HG03442 (cell line): ENCODE data around the gene MRPL33.

Experiments used
- ATAC-seq: cut with Tn5 transposase; IDR thresholded peaks from one replicate; pipeline ENCODE4 v1.9.1; 2021; ENCODE audit warnings: mild to moderate bottlenecking, moderate library complexity; ENCODE audit not compliant: unreplicated experiment

The MRPL33 gene

DNA sequence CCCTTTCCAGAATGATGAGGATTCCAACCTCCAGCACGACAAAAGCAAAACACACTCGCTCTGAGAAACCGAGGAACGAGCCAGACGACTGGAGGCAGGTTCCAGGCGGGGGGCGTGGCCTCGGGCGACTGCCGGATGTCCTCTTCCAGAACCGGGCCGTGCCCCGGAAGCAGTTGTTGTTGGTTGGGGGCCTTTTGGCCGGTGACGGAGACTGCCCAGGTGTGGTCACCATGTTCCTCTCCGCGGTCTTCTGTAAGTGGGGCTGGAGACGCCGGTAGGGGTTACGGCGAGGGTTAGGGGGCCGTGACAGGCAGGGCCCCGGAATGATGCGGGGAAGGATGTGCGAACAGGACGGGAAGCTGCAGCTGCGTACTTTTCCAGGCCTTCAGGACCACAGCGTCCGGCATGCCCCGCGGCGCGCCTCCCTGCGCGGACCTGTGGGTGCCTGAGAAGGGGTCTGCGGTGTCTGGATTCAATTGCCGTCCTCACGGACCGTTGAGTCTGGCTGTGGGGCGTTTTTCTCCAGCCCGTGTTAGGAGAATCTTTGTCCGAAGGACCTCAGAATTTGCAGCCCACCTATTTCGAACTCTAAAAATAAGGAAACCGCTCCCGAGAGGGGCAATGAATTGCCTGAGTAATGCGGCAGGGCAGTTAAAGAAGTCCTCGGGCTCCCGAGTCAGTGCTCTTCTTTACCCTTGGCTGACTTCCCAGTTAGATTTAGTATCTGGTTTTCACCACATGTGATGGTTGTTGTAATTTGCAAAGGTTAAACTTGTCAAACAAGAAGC is at the start of gene MRPL33:
MRPL33 (plus strand) TSS at position 172 of the 788 bp plus-strand sequence; CDS start at position 231, 59 bp downstream.
- ATAC-seq, result peak; percentile 95

GRCh38 chr2:27721884-27722485 is 49.5 kb upstream of the MRPL33 start:
- ATAC-seq, result no peak

- ATAC-seq, result no peak
These were observed 48.0 kb upstream of the MRPL33 start for GRCh38 chr2:27723372-27724144.

DNA sequence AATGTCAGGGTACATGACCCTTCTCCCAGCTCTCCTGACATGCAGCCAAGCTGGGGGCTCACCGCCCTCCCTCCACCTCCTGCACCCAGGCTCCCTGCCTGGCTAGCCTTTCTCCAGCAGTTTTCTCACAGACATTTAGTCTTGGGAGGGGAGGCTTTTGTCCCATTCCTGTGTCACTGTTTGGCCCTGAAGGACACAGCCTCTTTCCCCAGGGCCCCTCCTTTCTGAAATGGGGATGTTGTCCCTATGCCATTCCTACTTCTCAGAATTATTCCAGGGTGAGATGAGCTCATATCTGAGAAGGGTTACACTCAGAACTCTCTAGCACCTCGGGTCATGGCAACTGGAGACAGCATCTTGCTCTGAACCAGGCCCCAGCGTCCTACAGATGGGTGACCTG is 47.3 kb upstream of the MRPL33 start:
- no peak for ATAC-seq

DNA sequence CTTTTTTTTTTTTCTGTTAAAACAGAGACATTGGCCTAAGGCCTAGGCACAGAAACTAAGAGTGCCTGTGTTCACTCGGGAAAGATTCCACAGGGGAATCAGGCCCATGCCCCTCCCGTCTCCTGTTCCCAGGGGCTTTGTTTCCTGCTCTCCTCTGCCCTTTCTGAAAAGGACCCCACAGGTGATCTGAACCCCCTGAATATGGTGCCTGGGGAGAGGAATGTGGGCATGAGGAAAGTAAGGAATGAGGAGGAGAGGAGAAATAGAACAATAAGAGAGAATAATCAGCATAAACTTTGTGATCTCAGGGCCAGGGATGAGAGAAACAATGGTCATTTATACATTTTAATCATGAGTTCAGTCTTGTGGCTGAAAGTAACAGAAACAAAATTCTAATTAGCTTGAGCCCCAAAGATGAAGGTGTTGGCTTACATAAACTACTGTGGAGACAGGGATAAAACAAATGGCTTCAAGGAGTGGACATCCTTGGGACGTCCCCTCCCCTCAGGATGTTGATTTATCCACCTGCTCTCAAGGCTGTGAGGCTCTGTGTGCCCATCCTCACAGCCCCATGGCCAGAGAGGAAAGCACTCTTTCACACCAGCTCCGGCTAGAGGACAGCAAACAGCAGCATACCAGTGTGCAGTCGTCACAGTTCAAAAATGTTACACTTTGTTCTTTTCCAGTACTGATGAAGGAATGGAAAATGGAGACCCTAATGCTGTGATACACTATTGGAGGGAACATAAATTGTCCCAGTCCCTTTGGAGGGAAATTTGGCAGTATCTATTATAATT is 46.4 kb upstream of the MRPL33 start:
- ATAC-seq, result no peak

DNA sequence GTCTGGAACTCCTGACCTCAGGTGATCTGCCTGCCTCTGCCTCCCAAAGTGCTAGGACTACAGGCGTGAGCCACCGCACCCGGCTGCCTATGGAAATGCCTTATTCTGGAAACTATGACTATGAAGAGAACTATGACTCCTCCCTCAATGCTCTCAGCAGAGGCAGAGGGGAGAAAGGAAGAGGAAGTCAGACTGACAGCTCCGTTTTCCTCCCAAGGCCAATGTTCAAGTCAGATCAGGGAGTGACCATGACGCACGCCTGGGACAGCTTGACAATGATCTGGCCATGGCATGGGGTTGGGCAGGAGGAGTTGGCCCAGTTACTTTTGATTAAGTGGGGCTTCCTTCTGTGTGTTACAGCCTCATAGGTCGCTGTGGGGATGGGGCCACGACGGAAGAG is 44.3 kb upstream of the MRPL33 start:
- no peak for ATAC-seq

- no peak for ATAC-seq
These were observed 43.2 kb upstream of the MRPL33 start for GRCh38 chr2:27728081-27728858.

GRCh38 chr2:27729198-27729597 is 42.3 kb upstream of the MRPL33 start:
- no peak for ATAC-seq

- ATAC-seq, result no peak
These were observed 41.9 kb upstream of the MRPL33 start for GRCh38 chr2:27729614-27730013.

DNA sequence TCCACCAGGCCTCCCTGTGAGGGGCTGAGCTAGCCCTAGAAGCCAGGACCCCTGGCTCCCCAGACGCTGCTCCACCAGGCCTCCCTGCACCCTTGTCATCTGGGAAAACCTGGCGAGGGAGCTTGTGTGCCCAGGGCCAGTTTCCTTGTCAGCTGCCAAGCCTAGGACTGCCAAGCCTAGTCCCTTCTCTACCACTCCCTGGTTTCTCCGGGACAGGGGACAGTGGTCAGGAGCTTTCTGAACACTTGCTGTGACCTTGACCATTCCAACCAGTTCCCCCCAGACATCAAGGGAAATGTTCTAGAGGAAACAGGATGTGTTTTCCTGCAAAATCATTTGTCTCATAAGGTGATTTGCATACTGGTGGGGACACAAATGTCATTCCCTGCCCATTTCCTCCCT is 41.3 kb upstream of the MRPL33 start:
- ATAC-seq, result no peak

DNA sequence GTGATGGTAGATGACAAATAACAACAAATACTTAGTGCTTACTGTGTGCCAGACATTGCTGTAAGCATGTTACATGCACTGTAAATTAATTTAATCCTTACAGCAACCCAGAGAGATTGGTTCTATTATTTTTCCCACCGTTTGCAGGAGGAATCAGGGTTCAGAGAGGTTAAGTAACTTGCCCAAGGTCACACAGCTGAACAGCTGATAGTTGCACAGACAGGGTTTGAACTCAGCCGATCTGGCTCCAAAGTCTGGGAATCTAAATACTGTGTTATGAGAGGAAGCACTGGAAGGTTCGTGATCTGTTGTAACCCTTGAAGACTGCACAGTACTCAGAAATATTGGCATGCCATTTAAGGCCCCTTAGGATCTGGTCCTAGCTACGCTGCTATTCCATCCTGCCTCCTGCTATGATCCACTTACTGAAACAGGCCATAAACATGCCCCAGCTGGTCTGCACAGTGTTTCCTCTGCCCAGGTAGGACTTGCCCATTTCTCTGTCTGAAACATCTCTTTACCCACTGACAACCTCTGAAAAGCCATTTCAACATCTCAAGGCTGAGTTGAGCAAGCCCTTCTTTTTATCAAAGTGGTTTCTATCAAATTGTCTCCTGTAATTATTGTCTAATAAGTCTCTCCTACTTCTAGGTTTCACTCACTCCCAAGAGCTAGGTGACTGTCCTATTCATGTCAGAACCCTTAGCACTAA is 40.4 kb upstream of the MRPL33 start:
- no peak for ATAC-seq

GRCh38 chr2:27734305-27734704 is 37.2 kb upstream of the MRPL33 start:
- no peak for ATAC-seq

- ATAC-seq, result no peak
These were observed 36.1 kb upstream of the MRPL33 start for GRCh38 chr2:27735263-27735904.

DNA sequence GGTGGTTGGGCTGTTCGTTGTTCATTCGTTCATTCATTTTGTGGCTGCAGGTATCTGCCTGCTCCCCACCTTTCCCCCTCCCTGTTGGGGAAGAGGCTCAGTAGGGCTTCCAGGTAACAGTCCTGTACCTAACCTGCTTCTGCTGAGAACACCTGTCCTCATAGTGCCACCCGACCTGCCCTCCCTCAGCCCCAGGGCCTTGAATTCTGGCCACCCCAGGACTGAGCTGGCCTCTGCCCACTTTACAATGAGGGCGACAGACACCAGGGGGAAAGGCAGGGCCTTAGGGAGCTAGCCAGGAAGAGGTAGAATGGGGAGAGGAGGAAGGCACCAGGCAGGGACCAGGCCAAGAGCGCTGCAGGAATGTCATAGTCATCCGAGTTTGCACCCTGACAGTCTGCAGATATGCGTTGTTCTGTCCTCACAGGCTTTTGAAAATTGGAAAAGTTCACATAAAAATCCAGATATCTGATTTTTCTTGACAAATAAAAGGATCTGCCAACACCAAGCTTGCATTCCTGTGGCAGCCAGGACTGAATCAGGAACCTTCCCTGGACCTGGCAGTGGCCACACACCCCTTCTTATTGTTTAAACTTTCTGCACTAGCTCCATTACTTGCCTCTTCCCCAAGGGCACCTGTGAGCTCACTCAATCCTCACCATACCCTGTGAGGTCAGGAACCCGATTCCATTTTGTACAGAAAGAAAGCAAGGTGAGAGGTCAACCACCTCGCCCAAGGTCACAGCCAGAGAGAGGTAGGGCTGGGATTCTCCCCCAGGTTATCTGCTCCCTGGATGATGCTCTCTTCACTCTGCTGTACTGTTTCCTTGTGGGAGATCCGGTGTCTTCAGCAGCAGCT is 35.3 kb upstream of the MRPL33 start:
- no peak for ATAC-seq

GRCh38 chr2:27736890-27737204 is 34.7 kb upstream of the MRPL33 start:
- no peak for ATAC-seq

- no peak for ATAC-seq
These were observed 33.7 kb upstream of the MRPL33 start for GRCh38 chr2:27737676-27738348.

- no peak for ATAC-seq
These were observed 33.0 kb upstream of the MRPL33 start for GRCh38 chr2:27738349-27739057.
